ENCODE measurements around the gene SCRG1.

SCRG1 gene

DNA sequence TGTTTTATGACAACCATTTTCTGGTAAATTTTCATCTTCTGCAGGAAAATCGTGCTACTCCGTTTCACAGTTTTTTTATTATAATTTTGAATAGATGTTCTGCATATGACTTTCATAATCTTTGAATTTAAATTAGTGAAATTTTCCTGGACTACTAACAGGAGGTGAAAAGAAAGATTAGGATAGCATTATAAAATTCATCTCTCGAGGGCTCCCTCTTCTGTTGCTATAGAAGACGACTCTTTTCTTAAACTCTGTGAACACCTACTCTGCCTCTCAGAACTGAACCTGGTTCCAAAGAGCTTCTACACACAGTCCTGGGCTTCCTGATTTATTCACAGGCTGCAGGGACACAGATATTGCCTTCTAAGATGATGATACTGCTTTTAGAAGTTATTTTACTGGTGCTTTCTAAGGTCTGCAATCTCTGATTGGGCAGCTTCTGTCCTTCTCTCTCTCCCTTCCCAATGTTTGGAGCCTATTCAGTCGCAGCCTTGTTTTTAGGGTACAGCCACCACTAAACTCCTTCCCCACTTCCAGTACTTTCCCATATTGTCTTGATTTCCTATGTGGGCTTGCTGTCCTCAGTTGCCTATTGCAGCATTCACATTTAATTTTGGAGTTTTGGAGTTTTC is 38.2 kb downstream of the SCRG1 start:
- DNase-seq (ENCODE audit: low read depth), result no peak

DNA sequence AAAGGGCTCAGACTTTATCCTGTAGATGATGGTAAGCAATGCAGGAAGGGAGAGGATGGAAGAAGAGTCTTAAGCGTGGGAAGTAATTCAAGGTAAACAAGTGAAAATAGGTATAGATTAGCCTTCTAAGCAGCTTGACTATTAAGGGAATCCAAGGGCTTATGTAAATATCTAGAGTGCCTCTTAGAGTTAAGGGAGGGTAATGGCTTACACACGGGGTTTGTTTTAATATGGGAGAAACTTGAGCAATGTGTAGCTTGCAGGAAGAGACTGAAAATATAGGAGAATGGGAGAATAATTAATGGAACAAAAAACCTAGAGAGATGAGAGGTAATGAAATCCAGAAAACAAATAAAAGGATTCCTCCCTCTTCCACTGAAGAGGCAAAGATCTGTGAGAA is 41.0 kb downstream of the SCRG1 start:
- DNase-seq (ENCODE audit: low read depth), result no peak

DNA sequence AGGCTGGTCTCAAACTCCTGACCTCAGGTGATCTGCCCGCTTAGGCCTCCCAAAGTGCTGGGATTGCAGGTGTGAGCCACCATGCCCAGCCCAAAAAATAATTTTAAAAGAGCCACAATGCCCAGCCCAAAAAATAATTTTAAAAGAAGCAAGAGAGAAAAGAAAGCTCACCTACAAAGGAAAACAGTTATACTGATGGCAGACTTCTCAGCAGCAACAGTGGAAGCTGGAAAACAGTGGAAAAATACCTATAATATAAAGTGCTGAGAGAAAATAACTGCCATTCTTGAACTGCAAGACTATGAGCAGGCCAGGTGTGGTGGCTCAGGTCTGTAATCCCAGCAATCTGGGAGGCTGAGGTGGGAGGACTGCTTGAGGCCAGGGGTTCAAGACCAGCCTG is 51.4 kb downstream of the SCRG1 start:
- DNase-seq (ENCODE audit: low read depth), result no peak

DNA sequence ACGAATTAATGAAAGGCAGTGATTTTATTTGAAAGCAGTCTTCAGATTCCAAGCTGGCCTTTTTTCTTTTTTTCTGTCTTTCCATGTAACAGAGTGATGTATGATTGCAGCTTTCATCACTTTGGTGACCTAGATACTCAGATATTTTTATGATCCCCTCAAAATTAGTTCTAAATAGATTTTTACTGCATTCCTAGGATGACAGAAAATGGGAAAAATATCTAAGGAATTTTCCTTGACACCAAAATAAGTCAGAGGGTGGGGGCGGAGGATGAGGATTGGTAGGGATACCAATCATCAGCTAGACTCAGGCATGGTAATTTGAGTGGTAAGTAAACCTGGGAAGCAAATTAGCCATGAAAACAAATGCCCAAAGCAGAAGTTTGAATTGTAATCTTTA is 52.8 kb downstream of the SCRG1 start:
- DNase-seq (ENCODE audit: low read depth), result no peak

DNA sequence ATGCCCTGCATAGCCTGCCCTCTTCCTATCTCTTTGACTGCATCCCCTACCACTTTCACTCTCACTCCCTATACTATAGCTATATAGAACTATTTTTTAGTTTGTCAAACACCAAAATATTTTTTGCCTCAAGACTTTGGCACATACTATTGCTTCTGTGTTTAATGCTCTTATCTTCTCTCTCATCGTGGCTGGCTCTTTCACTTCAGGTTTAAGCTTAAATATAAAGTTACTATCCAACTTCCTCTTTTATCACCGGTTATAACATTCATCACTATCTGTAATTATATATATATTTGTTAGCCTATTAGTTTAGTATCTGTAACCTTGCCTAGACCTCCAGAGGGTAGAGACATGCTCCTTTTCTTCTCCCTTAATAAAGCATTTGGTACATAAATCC is 53.3 kb downstream of the SCRG1 start:
- no peak for DNase-seq (ENCODE audit: low read depth)

DNA sequence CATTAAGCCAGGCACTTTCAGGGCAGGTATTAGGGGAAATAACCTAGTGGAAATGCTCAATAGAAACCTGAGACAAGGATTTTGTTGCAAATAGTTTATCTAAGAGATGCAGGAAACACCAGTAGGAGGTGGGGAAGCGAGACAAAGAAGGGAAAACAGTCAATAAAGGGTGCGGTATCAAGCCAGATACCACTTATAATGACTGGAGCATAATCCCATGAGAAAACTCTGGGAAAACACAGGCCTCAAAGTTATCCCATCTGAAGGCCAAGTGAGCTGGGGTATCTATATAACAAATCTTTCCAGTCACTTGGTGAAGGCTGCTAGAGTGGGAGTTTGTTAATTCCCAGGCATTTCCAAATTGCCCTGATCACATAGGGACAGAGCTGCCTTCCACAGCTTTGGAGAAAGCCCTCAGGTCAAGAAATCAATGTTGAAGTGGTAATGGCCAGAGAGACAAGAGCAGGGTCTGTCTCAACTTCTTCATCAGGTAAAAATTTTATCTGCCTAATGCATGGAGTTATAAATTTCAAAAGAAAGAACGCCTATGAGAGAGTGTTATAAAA is 55.0 kb downstream of the SCRG1 start:
- DNase-seq (ENCODE audit: low read depth), result no peak

DNA sequence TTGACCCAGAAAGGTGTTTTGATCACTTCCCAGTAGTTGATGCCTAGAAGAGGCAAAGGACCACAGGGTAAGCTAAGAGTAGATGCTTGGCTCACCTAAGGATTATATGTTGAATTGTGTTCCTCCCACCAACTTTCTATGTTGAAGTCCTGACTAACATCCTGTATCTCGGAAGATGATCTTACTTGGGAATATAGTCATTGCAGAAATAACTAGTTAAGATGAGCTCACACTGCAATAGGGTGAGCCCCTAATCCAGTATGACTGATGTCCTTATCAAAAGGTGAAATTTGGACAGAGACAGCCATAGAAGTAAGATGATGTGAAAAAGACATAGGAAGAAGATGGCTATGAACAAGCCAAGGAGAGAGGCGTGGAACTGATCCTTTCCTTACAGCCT is 61.5 kb downstream of the SCRG1 start:
- DNase-seq (ENCODE audit: low read depth), result no peak

DNA sequence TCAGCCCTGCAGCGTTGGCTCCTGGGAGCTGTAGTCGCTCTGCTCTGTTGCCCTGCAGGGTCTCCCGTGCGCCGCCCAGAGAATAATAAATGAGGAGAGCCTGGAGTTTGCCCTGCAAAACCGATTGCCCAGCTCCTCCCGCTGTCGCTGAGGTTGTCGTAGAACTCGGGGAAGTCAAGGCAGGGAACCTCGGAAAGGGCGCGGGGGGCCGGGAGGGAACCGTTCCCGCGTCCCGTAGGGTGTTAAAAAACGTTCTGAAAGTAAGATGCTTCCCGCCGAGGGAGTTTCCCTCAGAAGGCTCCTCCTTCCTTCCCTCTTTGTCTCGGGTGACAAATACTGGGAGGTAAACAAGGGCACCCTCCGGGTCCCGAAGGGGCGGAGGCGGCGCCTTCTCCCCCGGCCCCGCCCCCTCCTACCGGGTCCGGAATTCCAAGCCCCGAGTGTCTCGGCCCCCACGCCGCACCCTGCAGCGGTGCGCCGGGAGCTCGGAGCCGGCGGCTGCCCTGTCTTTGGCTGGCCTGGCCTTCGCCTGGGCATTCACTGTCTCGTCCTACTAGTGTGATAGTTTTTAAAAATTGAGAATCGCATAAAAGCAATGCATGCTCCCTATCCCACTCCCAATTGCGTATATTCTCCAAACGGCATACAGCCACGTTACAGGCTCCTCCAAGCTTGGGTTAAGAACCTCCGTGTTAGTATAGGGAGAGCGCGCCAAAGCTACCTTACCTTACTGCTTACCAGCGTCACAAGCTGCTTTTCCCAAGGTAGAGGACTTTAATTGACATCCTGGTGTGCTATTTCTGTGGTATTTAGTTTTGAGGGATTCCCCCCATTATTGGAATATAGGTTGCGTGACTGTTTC is 63.8 kb downstream of the SCRG1 start:
- peak; percentile 2 for DNase-seq (ENCODE audit: low read depth)

Measured in activated T-cell treated with anti-CD3 and anti-CD28 coated beads for 1 hour (primary cell).